Uterus (tissue), 4 donors: ENCODE results near the gene PELI2. TPM values are rescaled to one million over a fixed set of nuclear protein-coding genes. Genes with fewer than 3 reads are reported as not detected.

Source experiments
- DNase-seq, 2 donors: peaks; one replicate each; pipeline ENCODE4 v3.0.0-alpha.2; 2019 to 2020
- H3K27ac ChIP-seq, 2 donors: fragments of 200-600 bp; sonication (generic); 1 replicate in 1 of 2; 2 replicates in 1 of 2; pipeline ENCODE4 v1.5.1; 2016 to 2018
- H3K27me3 ChIP-seq, 2 donors: fragments of 200-600 bp; sonication (generic); one replicate each; pipeline ENCODE4 v1.5.1; 2018 to 2019; ENCODE audit warnings: control low read depth in 1 of 2
- H3K36me3 ChIP-seq, 2 donors: fragments of 200-600 bp; sonication (generic); one replicate each; pipeline ENCODE4 v1.5.1; 2019; ENCODE audit warnings: control low read depth in 1 of 2
- H3K4me1 ChIP-seq, 2 donors: fragments of 200-600 bp; sonication (generic); one replicate each; pipeline ENCODE4 v1.5.1; 2018 to 2019; ENCODE audit warnings: control low read depth in 1 of 2
- H3K4me3 ChIP-seq, 2 donors: fragments of 200-600 bp; sonication (generic); 1 replicate in 1 of 2; 2 replicates in 1 of 2; pipeline ENCODE4 v1.5.1; 2018 to 2019; ENCODE audit warnings: mild to moderate bottlenecking in 1 of 2
- H3K9me3 ChIP-seq, 2 donors: fragments of 200-600 bp; sonication (generic); one replicate each; pipeline ENCODE4 v1.5.1; 2019; ENCODE audit warnings: control low read depth in 1 of 2
- POLR2A ChIP-seq, 2 donors: fragments of 450-650 bp; IDR thresholded peaks; one replicate each; pipeline ENCODE4 v1.6.1; 2016; ENCODE audit warnings: antibody characterized with exemption in 2 of 2, mild to moderate bottlenecking in 1 of 2, moderate library complexity in 1 of 2
- intact Hi-C: fragments of 100-400 bp; cut with DNase I; formaldehyde crosslinking; loops from one replicate; pipeline ENCODE4 v1.15.1; 2023; ENCODE audit warnings: low total_unique reads
- total RNA-seq, 4 donors: library from RNA; depleted of rRNA in 3 of 4; stranded (reverse); fragments of >200 nt in 3 of 4; gene quantifications; one replicate each; pipeline versions ENCODE4 v1.1.0 to v1.2.4, GENCODE V29; 2014 to 2023
- TF ChIP-seq, protein P1 (sequence below), 4 experiments: fragments of 200-600 bp in 2 of 4; fragments of 450-650 bp in 2 of 4; sonication (generic) in 2 of 4; IDR thresholded peaks; one replicate each; pipeline ENCODE4 v1.5.1; 2016 to 2019; ENCODE audit warnings: antibody characterized with exemption in 4 of 4, mild to moderate bottlenecking in 2 of 4, moderate library complexity in 1 of 4
- donor health status: DM: yes; HTN: yes; CAD: no.

Gene PELI2
- total RNA-seq, 4 donors from 2014 or later: 15.6 to 24.3 (median 17.0) TPM

DNA sequence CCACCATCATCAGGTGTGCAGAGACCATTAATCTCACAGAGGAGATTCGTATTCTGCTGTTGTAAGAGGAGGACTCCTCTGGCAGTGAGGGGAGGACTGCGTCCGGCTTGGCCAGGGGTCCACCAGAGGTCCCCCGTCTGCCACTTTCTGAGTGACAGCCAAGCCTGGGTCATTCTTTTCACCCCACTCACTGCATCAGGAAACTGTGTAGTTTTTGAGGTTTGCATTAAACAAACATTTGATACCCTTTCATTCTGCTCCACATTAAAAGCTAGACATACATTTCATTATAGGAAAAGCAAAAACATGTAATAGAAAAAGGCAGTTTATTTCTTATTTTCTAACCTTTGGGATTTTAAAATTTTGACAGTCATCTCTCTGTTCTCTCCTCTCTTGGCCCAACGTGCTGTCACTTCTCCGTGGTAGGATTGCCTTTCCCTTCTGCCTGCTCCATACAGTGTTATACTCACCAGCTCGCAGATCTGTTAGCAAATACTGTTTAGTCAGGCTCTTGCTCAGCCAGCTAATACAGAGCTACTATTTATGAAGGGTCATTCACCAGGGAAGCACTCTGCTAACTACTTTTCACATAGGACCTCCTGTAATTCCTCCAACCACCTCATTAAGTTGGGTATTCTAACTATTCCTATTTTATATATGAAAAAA is 99.3 kb downstream of the PELI2 start:
- no peaks in the 10 kb centered on the region for H3K27me3 ChIP-seq
- TF ChIP-seq, protein P1, sequence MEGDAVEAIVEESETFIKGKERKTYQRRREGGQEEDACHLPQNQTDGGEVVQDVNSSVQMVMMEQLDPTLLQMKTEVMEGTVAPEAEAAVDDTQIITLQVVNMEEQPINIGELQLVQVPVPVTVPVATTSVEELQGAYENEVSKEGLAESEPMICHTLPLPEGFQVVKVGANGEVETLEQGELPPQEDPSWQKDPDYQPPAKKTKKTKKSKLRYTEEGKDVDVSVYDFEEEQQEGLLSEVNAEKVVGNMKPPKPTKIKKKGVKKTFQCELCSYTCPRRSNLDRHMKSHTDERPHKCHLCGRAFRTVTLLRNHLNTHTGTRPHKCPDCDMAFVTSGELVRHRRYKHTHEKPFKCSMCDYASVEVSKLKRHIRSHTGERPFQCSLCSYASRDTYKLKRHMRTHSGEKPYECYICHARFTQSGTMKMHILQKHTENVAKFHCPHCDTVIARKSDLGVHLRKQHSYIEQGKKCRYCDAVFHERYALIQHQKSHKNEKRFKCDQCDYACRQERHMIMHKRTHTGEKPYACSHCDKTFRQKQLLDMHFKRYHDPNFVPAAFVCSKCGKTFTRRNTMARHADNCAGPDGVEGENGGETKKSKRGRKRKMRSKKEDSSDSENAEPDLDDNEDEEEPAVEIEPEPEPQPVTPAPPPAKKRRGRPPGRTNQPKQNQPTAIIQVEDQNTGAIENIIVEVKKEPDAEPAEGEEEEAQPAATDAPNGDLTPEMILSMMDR (IDR thresholded peaks at IDR 0.05): no peak
- TF ChIP-seq POLR2A (IDR thresholded peaks at IDR 0.05): no peak
- DNase-seq: no peak
- H3K27ac ChIP-seq: no peak overlapping the region
- H3K36me3 ChIP-seq: no peaks in the 10 kb centered on the region
- H3K9me3 ChIP-seq: no peaks in the 10 kb centered on the region
- H3K4me3 ChIP-seq: no peak overlapping the region
- H3K4me1 ChIP-seq: no peaks in the 10 kb centered on the region
- intact Hi-C loops: no loop called here

DNA sequence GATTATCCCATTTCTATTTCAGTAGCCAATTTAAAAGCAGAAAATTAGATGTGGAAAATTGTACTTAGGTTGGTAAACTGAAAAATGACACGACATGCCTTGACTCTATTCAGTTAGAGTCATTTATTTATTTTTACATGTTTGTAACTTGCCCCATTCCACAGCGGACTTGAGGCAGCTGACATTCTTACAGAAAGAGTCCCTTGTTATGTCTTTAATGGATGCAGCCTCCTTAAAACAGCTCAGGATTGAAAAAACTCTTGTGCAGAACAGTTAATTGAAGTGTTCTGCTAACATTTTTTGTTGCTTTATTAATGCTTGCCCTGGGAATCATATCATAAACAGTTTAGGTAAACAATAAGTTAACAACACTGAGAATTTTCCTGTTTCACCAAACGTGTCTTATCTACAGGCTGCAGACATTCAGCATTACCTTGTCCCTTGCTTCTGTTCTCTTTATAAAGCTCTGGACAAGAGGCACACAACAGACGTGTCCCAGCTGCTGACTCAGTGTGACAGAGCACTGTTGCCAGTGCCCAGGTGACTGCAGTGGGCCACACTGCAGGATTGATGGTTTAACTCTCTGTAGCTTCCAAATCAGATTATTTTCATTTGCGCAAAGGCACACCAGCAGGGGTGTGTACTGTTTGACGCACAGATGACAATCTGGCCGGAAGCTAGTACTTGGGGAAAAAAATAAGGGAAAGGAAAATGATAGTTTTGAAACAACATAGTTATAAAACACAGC is 101.6 kb downstream of the PELI2 start:
- TF ChIP-seq POLR2A (IDR thresholded peaks at IDR 0.05): no peak
- TF ChIP-seq, protein P1 (IDR thresholded peaks at IDR 0.05): no peak
- DNase-seq: no peak
- Histone ChIP-seq H3K27ac (no peak overlapping the region), H3K27me3 (no peaks in the 10 kb centered on the region), H3K4me1 (no peaks in the 10 kb centered on the region), H3K36me3 (no peaks in the 10 kb centered on the region), H3K4me3 (no peak overlapping the region), H3K9me3 (no peaks in the 10 kb centered on the region)
- intact Hi-C loops: no loop called here

DNA sequence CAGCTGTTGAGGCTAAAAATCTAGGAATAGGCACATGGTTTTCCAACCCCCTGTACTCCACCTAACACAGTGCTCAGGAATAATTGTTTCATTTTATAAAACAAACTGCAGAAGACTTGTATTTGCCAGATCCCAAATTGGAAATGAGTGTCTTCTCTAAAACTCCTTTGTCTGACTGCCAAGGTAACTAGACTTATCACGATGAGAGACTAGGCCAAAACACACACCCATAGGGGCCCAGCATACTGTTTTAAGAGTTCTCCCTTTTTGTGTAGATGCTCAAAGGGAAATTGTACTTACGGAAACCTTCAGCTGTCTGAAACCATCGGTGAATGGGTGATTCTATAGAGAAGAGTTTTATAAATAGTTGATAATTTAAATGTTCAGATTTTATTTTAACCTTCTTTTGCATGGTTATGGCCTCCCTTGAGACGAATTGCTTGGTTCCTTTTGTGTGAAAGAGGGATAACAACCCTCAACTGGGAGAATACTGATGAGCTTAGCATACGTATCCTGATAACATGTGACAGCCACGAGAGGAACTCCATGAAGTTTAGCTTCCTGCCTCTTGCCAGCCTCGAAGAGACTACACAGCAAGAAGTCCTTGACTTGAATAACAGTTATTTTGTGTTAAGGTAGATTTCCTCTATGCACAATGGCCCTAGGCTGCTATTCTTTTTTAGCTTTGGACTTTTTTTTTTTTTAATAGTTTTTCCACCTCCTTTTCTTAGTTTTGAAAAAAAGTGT is 103.3 kb downstream of the PELI2 start:
- no peak overlapping the region for H3K4me3 ChIP-seq
- TF ChIP-seq POLR2A (IDR thresholded peaks at IDR 0.05): no peak
- H3K36me3 ChIP-seq: no peaks in the 10 kb centered on the region
- no peak for DNase-seq
- intact Hi-C loops: no loop called here
- H3K27me3 ChIP-seq: no peaks in the 10 kb centered on the region
- H3K27ac ChIP-seq: no peak overlapping the region
- no peaks in the 10 kb centered on the region for H3K9me3 ChIP-seq
- no peaks in the 10 kb centered on the region for H3K4me1 ChIP-seq

DNA sequence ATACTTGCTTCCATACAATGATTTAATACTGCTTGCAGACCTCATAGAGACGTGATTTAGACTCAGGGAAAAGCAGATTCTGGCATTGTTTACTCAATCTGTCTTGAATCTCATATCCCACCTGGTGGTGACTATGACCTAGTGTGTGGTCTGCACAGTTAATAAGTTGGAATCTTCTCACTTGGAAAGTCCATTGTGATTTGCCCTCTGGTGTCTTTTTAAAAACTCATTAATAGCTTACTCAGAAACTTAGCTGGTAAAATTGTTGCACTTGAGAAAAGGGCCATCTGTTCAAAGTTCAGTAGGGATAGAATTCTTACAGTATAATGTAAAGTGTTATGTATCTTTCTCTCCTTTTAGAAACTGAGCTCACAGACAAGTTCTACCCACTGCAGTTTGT is 106.0 kb downstream of the PELI2 start:
- TF ChIP-seq, protein P1 (IDR thresholded peaks at IDR 0.05): no peak
- TF ChIP-seq POLR2A (IDR thresholded peaks at IDR 0.05): no peak
- Histone ChIP-seq H3K27me3 (no peaks in the 10 kb centered on the region), H3K4me3 (no peak overlapping the region), H3K27ac (no peak overlapping the region), H3K4me1 (no peaks in the 10 kb centered on the region), H3K36me3 (no peaks in the 10 kb centered on the region), H3K9me3 (no peaks in the 10 kb centered on the region)
- DNase-seq: no peak
- intact Hi-C loops: no loop called here

DNA sequence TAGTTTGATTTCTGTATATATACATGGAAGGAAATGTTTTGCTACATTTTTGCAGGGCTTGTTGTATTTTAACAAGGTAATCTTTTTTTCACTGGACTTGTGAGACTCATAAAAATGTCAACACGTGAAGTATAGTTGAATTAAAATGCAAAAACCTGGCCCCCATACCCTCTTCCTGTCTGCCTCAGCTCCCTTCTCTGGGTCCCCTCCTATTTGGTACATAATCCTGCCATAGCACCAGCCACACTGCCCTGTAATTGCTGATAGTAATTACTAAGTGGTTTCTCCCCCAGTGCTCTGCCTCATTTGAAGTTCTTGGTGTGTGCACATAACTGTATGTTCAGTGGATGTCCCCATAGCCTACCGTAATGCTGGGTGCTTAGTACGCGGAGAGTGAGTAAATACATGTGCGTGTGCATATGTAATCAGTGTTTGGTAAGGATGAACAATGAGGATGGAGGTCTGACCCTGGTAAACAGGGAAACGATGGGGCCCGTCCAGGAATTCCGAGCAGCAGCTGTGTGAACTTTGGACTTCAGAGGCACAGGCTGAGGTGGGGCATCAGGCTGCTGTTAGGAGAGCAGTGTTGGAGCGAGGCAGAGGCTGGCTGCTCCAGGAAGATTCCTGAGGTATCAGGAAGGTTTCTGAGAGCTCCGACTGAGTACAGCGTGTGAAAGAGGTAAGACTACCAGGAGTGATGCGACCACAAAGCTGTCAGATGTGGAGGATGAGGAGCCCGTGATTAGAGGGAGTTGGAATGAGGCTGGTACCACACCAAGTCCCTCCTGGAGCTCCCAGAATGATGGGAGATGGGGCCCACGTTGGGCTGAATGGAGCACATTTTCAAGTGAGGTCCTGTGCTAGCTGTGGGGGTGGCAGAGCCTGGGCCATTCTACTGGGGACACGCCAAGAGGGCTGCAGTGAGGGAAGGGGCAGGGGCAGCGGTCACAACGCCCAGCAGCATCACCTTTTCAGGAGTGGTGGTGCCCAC is 106.8 kb downstream of the PELI2 start:
- intact Hi-C loops: no loop called here
- H3K9me3 ChIP-seq: no peaks in the 10 kb centered on the region
- H3K27me3 ChIP-seq: no peaks in the 10 kb centered on the region
- DNase-seq: no peak
- H3K36me3 ChIP-seq: no peaks in the 10 kb centered on the region
- H3K4me3 ChIP-seq: no peak overlapping the region
- no peaks in the 10 kb centered on the region for H3K4me1 ChIP-seq
- no peak overlapping the region for H3K27ac ChIP-seq
- TF ChIP-seq POLR2A (IDR thresholded peaks at IDR 0.05): no peak
- TF ChIP-seq, protein P1 (IDR thresholded peaks at IDR 0.05): no peak
